Measurements from ENCODE around the gene EXOSC2.
A peak's percentile ranks its signal among the peaks of the same experiment; 100 is the strongest.

The EXOSC2 gene

DNA sequence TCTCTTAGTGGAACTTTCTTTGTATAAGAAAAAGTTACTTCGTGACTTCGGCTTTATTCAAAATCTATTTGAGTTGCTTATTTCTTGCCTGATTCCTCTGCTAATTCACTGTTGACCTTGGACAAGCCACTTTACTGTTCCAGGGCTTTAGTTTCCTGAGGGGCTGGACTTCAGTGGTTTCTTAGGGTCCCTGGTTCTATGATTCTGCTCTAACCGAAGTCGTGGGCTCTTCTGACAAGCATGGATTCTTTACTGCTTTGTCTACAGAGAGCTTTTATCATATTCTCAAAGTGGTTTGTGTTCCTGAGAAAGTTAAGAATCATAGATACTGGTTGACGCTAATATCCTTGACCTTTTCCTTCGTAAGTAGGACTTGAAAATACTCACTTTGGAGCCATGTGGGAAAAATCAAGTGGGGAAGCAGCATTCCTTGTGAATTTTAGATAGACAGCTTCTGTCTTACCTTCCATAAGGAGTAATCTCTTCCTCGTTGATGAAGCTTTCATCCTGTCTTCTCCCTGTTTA, 21.1 kb downstream of the EXOSC2 start:
- Histone ChIP-seq H3K79me2 (ENCODE audit: insufficient read depth, low read depth) (peaks cover 18% of the 10 kb centered on the region), H4K20me1 (ENCODE audit: insufficient read depth) (no peaks in the 10 kb centered on the region), H3K27ac (no peak overlapping the region)

DNA sequence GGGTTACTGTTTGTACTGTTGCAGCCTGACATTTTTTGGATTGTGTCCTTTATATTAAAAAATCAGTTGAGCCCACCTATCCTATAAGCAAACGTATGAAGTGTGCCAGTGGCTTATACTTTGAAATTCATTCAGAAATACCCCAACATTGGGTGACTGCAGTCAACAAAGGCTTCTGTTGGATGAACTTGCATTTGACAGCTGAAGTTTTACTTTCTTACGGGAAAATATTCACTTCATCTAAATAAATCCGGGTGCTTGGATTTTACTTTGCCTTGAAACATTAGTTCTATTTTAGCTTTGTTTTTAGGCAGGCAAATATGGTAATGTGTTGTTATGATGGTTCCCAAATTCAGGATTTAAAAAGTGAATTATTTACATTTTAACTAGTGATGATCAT, 21.7 kb downstream of the EXOSC2 start:
- H3K27ac ChIP-seq: no peak overlapping the region
- no peaks in the 10 kb centered on the region for H3K36me3 ChIP-seq (ENCODE audit: insufficient read depth)
- no peaks in the 10 kb centered on the region for H4K20me1 ChIP-seq (ENCODE audit: insufficient read depth)
- no peak overlapping the region for H2AFZ ChIP-seq (ENCODE audit: low read depth)
- H3K4me2 ChIP-seq: peak overlapping the region; percentile 99; the same call in 1 of the 2 replicates
- no peaks in the 10 kb centered on the region for H3K27me3 ChIP-seq (ENCODE audit: insufficient read depth, low read depth)
- no peak overlapping the region for H3K4me3 ChIP-seq (IDR thresholded peaks at IDR 0.05; ENCODE audit: insufficient read depth, low read depth, low read length)
- H3K4me1 ChIP-seq (ENCODE audit: low read depth, poor library complexity, severe bottlenecking): peaks cover 23% of the 10 kb centered on the region
- H3K9ac ChIP-seq: no peak overlapping the region
- TF ChIP-seq, protein P1, sequence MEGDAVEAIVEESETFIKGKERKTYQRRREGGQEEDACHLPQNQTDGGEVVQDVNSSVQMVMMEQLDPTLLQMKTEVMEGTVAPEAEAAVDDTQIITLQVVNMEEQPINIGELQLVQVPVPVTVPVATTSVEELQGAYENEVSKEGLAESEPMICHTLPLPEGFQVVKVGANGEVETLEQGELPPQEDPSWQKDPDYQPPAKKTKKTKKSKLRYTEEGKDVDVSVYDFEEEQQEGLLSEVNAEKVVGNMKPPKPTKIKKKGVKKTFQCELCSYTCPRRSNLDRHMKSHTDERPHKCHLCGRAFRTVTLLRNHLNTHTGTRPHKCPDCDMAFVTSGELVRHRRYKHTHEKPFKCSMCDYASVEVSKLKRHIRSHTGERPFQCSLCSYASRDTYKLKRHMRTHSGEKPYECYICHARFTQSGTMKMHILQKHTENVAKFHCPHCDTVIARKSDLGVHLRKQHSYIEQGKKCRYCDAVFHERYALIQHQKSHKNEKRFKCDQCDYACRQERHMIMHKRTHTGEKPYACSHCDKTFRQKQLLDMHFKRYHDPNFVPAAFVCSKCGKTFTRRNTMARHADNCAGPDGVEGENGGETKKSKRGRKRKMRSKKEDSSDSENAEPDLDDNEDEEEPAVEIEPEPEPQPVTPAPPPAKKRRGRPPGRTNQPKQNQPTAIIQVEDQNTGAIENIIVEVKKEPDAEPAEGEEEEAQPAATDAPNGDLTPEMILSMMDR (conservative IDR thresholded peaks at IDR 0.05; ENCODE audit: low read depth, low read length): no peak
- peaks cover 18% of the 10 kb centered on the region for H3K79me2 ChIP-seq (ENCODE audit: insufficient read depth, low read depth)

More for the DNA sequence above, 21.1 kb downstream of the EXOSC2 start:
- TF ChIP-seq, protein P1 (conservative IDR thresholded peaks at IDR 0.05; ENCODE audit: low read depth, low read length): no peak
- Histone ChIP-seq H3K4me1 (ENCODE audit: low read depth, poor library complexity, severe bottlenecking) (peaks cover 23% of the 10 kb centered on the region), H3K4me2 (peak overlapping the region; percentile 99), H2AFZ (ENCODE audit: low read depth) (no peak overlapping the region), H3K36me3 (ENCODE audit: insufficient read depth) (no peaks in the 10 kb centered on the region), H3K9ac (no peak overlapping the region), H3K4me3 (IDR thresholded peaks at IDR 0.05; ENCODE audit: insufficient read depth, low read depth, low read length) (no peak overlapping the region), H3K27me3 (ENCODE audit: insufficient read depth, low read depth) (no peaks in the 10 kb centered on the region)

DNA sequence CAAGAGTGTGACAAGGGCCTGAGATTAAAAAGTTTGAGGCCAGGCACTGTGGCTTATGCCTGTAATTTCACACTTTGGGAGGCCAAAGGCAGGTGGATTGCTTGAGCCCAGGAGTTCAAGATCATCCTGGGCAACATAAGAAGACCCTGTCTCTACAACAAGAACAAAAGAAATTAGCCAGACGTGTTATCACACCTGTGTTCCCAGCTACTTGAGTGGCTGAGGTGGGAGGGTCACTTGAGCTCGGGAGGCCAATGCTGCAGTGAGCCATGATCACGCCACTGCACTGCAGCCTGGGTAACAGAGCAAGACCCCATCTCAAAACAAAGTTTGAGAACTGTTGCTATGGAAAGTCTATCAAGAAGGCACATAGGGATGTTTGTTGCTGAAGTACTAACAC, 25.0 kb downstream of the EXOSC2 start:
- no peak overlapping the region for H3K27ac ChIP-seq
- H2AFZ ChIP-seq (ENCODE audit: low read depth): no peak overlapping the region
- H3K4me1 ChIP-seq (ENCODE audit: low read depth, poor library complexity, severe bottlenecking): peaks cover 22% of the 10 kb centered on the region
- H3K27me3 ChIP-seq (ENCODE audit: insufficient read depth, low read depth): no peaks in the 10 kb centered on the region
- H4K20me1 ChIP-seq (ENCODE audit: insufficient read depth): no peaks in the 10 kb centered on the region
- no peak overlapping the region for H3K9ac ChIP-seq
- TF ChIP-seq, protein P1 (conservative IDR thresholded peaks at IDR 0.05; ENCODE audit: low read depth, low read length): no peak
- H3K36me3 ChIP-seq (ENCODE audit: insufficient read depth): no peaks in the 10 kb centered on the region
- H3K4me2 ChIP-seq: no peak overlapping the region
- peaks cover 18% of the 10 kb centered on the region for H3K79me2 ChIP-seq (ENCODE audit: insufficient read depth, low read depth)
- H3K4me3 ChIP-seq (IDR thresholded peaks at IDR 0.05; ENCODE audit: insufficient read depth, low read depth, low read length): no peak overlapping the region

DNA sequence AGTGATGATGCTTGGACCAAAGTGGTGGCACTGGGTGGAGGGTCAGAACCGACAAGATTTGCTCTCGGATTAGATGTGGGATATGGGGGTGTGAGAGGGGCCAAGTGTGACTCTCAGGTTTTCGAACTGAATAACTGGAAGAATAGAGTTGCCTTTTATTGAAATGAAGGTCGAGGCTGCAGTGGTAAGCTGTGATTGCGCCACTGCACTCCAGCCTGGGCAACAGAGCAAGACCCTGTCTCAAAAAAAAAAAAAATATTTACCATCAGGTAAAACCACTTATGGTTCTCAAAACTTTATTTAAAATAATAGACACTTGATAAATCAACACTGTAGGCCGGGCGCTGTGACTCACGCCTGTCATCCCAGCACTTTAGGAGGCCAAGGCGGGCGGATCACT, 27.2 kb downstream of the EXOSC2 start:
- no peak overlapping the region for H3K4me3 ChIP-seq (IDR thresholded peaks at IDR 0.05; ENCODE audit: insufficient read depth, low read depth, low read length)
- H3K9ac ChIP-seq: no peak overlapping the region
- no peak overlapping the region for H3K27ac ChIP-seq
- TF ChIP-seq, protein P1 (conservative IDR thresholded peaks at IDR 0.05; ENCODE audit: low read depth, low read length): no peak
- H3K79me2 ChIP-seq (ENCODE audit: insufficient read depth, low read depth): peaks cover 6% of the 10 kb centered on the region
- H2AFZ ChIP-seq (ENCODE audit: low read depth): no peak overlapping the region
- no peaks in the 10 kb centered on the region for H4K20me1 ChIP-seq (ENCODE audit: insufficient read depth)
- H3K27me3 ChIP-seq (ENCODE audit: insufficient read depth, low read depth): no peaks in the 10 kb centered on the region
- no peak overlapping the region for H3K4me2 ChIP-seq
- no peaks in the 10 kb centered on the region for H3K36me3 ChIP-seq (ENCODE audit: insufficient read depth)
- no peaks in the 10 kb centered on the region for H3K4me1 ChIP-seq (ENCODE audit: low read depth, poor library complexity, severe bottlenecking)

All from KMS-11 (cell line).